GM08714 (cell line): ENCODE measurements around the gene CPA1.

ENCODE experiments used
- H3K4me3 ChIP-seq: fragments of 200-500 bp; sonication (Bioruptor generic); 2 replicates; pipeline ENCODE4 v1.5.1; 2014; ENCODE audit warnings: mild to moderate bottlenecking, low read length, inconsistent platforms
- ZNF274 ChIP-seq: IDR thresholded peaks from 2 replicates; pipeline ENCODE4 v1.6.1; 2012; ENCODE audit warnings: mild to moderate bottlenecking, low read depth, low read length

The CPA1 gene

GRCh38 chr7:130377178-130377577 is 3.1 kb upstream of the CPA1 start:
- no peak overlapping the region for H3K4me3 ChIP-seq
- TF ChIP-seq ZNF274: no peak

DNA sequence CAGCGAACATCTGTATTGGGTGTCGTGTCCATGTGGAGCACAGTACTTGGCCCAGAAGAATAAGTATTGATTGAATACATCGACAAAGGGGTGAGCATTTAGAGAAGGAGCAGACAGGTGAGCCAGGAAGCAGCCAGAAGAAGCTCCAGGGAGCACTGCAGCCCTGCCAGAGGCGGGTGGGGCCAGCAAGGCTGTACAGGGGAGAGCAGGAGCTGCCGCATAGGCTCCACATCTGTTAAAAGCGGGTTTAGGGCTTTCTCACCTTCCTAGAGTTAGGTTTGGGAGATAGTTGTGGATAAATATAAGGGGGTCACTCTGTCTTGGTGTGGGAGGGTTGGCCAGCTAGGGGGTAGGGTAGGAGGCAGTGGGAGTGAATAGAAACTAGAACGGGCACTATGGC is 1.3 kb upstream of the CPA1 start:
- no peak for TF ChIP-seq ZNF274

DNA sequence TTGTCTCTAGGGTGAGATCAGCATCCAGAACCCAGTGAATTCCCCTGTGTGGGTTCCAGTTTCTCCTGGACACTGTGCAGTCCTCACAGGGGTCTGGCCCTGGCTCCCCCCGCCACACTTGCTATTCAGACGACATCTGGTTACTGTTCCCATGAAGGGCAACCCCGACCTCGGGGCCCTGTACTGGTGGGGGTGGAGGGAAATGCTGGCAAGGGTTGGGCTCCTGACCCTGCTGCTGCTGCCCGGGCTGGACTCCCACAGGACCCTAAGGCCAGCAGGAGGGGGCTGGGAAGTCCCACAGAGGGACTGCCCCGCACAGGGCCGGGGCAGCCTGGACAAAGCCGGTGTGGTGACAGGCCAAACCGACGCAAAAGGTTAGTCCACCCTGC is 768 bp upstream of the CPA1 start:
- no peak overlapping the region for H3K4me3 ChIP-seq
- no peak for TF ChIP-seq ZNF274

More for the DNA sequence above, 1.3 kb upstream of the CPA1 start:
- no peak overlapping the region for H3K4me3 ChIP-seq

- H3K4me3 ChIP-seq: no peak overlapping the region
- TF ChIP-seq ZNF274: no peak
Observed at GRCh38 chr7:130380861-130381455, 664 bp downstream of the CPA1 start.

DNA sequence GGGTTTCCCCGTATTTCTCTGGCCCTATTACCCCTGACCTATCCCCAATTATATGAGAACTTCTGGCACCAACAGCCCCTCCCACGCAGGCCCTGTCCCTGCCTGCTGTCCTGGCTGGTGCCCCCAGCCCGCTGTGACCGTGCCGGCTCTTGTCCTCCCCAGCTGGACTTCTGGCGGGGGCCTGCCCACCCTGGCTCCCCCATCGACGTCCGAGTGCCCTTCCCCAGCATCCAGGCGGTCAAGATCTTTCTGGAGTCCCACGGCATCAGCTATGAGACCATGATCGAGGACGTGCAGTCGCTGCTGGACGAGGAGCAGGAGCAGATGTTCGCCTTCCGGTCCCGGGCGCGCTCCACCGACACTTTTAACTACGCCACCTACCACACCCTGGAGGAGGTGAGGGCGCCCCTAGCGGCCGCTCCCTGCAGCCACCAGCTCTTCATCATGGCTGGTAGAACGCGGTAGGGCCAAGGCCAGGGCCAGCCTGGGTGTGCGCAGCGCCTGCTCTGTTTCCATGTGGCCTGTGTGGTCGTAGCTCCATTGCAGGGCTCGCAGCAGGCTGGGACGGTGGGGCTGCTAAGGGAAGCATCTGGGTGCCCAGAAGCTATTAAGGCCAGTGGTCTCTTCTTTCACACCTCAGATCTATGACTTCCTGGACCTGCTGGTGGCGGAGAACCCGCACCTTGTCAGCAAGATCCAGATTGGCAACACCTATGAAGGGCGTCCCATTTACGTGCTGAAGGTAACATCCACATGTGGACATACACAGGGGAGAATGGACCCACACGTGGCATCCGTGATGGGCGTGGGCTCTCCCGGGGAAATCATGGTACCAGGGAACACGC is 1.4 kb downstream of the CPA1 start:
- no peak for TF ChIP-seq ZNF274
- H3K4me3 ChIP-seq: no peak overlapping the region

GRCh38 chr7:130383187-130383980 is 3.1 kb downstream of the CPA1 start:
- TF ChIP-seq ZNF274: no peak
- H3K4me3 ChIP-seq: no peak overlapping the region

DNA sequence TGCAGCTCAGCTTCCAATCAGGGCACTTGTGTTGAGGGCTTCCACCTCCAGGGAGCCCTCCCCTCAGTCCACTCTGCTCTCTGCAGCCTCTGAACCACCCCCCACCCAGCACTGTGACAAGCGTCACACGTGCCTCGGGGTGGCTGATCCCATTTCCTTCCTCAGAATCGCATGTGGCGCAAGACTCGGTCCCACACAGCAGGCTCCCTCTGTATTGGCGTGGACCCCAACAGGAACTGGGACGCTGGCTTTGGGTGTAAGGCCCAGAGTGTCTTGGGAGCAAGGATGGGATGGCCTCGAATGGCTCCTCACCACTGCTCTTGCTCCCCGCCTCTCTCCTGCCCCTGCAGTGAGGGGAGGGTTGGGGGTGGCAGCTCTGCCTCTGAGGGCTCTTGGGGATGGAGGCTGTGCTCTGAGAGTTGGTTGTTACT is 4.1 kb downstream of the CPA1 start:
- H3K4me3 ChIP-seq: no peak overlapping the region
- no peak for TF ChIP-seq ZNF274

DNA sequence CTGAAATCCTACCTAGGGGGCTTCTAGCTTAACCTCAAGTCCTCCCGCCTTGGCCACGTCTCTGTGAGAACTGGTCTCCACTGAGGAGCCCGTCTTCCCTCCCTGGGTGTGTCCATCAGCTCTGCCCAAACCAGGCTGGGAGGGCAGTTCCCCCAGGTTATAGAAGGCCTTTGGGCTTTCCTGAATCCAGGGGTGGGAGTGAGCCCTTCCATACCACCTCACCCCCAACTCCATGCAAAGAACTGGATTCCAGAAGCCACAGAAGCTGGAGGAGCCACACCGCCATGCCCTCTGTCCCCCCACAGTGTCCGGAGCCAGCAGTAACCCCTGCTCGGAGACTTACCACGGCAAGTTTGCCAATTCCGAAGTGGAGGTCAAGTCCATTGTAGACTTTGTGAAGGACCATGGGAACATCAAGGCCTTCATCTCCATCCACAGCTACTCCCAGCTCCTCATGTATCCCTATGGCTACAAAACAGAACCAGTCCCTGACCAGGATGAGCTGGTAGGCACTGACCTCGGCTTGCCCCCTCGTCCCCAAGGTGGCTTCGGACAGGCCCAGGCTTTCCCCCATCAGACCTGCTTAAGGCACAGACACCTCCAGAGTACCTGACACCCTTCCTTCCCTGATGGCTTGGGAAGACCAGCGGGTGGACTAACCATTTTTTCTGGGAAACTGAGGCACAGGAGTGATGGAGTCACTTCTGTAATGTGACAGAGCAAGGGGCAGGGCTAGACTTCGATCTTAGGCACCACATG is 4.7 kb downstream of the CPA1 start:
- TF ChIP-seq ZNF274: no peak
- no peak overlapping the region for H3K4me3 ChIP-seq

GRCh38 chr7:130385600-130386066 is 5.3 kb downstream of the CPA1 start:
- TF ChIP-seq ZNF274: no peak
- H3K4me3 ChIP-seq: no peak overlapping the region

- TF ChIP-seq ZNF274: no peak
- H3K4me3 ChIP-seq: no peak overlapping the region
Observed at GRCh38 chr7:130386876-130387275, 6.6 kb downstream of the CPA1 start.

GRCh38 chr7:130387306-130387627 is 7.0 kb downstream of the CPA1 start:
- no peak for TF ChIP-seq ZNF274
- no peak overlapping the region for H3K4me3 ChIP-seq

- TF ChIP-seq ZNF274: no peak
- no peak overlapping the region for H3K4me3 ChIP-seq
Observed at GRCh38 chr7:130387628-130388403, 7.5 kb downstream of the CPA1 start.

DNA sequence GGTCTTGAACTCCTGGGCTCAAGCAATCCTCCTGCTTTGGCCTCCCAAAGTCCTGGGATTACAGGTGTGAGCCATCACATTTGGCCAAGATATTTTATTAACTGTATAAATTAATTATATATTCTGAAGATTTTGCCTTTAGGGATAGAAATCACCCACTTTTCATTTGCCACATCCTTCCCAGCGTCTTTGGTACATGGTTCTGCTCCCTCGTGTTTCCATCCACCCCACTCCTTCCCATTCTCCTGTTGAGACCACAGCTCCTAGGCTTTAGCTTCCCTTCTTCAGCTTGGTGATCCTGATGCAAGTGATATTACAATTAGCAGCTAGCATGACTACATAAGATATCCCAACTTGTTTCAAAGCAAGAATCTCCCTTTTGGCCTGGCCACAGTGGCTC is 8.4 kb downstream of the CPA1 start:
- no peak for TF ChIP-seq ZNF274
- H3K4me3 ChIP-seq: no peak overlapping the region
